Measurements from ENCODE around the gene IKZF1.
A peak's percentile ranks its signal among the peaks of the same experiment; 100 is the strongest.

Gene IKZF1

GRCh38 chr7:50273870-50274269 lies 30.6 kb upstream of the IKZF1 start:
- no peak for TF ChIP-seq CTCF (IDR thresholded peaks at IDR 0.05; ENCODE audit: extremely low read depth, missing control alignments)
- no peak for DNase-seq (ENCODE audit: low spot score)

- TF ChIP-seq CTCF (IDR thresholded peaks at IDR 0.05; ENCODE audit: extremely low read depth, missing control alignments): no peak
Observed at GRCh38 chr7:50274361-50274760, 30.2 kb upstream of the IKZF1 start.

GRCh38 chr7:50275430-50275829 lies 29.1 kb upstream of the IKZF1 start:
- TF ChIP-seq CTCF (IDR thresholded peaks at IDR 0.05; ENCODE audit: extremely low read depth, missing control alignments): no peak
- no peak for DNase-seq (ENCODE audit: low spot score)

More at GRCh38 chr7:50274361-50274760, 30.2 kb upstream of the IKZF1 start:
- DNase-seq (ENCODE audit: low spot score): no peak

GRCh38 chr7:50276483-50276882 lies 28.0 kb upstream of the IKZF1 start:
- no peak for DNase-seq (ENCODE audit: low spot score)
- no peak for TF ChIP-seq CTCF (IDR thresholded peaks at IDR 0.05; ENCODE audit: extremely low read depth, missing control alignments)

- no peak for TF ChIP-seq CTCF (IDR thresholded peaks at IDR 0.05; ENCODE audit: extremely low read depth, missing control alignments)
- DNase-seq (ENCODE audit: low spot score): no peak
Observed at GRCh38 chr7:50278120-50278519, 26.4 kb upstream of the IKZF1 start.

- TF ChIP-seq CTCF (IDR thresholded peaks at IDR 0.05; ENCODE audit: extremely low read depth, missing control alignments): no peak
- peak; percentile 60 for DNase-seq (ENCODE audit: low spot score)
Observed at GRCh38 chr7:50281680-50282445, 22.7 kb upstream of the IKZF1 start.

- no peak for DNase-seq (ENCODE audit: low spot score)
- TF ChIP-seq CTCF (IDR thresholded peaks at IDR 0.05; ENCODE audit: extremely low read depth, missing control alignments): no peak
Observed at GRCh38 chr7:50282813-50283605, 21.5 kb upstream of the IKZF1 start.

Data from GM20000 (cell line).